Thyroid gland (tissue), 4 donors: ENCODE data around the gene HOXD10.

Experiments used
- POLR2A ChIP-seq, 2 donors: fragments of 450-650 bp; IDR thresholded peaks; one replicate each; pipeline ENCODE4 v1.6.1; 2017; ENCODE audit warnings: antibody characterized with exemption in 2 of 2, mild to moderate bottlenecking in 2 of 2, moderate library complexity in 1 of 2
- TF ChIP-seq, protein P1 (sequence below), 6 experiments: fragments of 200-600 bp in 3 of 6; fragments of 450-650 bp in 3 of 6; sonication (generic) in 3 of 6; IDR thresholded peaks; one replicate each; pipeline ENCODE4 v1.5.1; 2016 to 2019; ENCODE audit warnings: antibody characterized with exemption in 6 of 6, mild to moderate bottlenecking in 2 of 6, inconsistent platforms in 1 of 6, moderate library complexity in 1 of 6

DNA sequence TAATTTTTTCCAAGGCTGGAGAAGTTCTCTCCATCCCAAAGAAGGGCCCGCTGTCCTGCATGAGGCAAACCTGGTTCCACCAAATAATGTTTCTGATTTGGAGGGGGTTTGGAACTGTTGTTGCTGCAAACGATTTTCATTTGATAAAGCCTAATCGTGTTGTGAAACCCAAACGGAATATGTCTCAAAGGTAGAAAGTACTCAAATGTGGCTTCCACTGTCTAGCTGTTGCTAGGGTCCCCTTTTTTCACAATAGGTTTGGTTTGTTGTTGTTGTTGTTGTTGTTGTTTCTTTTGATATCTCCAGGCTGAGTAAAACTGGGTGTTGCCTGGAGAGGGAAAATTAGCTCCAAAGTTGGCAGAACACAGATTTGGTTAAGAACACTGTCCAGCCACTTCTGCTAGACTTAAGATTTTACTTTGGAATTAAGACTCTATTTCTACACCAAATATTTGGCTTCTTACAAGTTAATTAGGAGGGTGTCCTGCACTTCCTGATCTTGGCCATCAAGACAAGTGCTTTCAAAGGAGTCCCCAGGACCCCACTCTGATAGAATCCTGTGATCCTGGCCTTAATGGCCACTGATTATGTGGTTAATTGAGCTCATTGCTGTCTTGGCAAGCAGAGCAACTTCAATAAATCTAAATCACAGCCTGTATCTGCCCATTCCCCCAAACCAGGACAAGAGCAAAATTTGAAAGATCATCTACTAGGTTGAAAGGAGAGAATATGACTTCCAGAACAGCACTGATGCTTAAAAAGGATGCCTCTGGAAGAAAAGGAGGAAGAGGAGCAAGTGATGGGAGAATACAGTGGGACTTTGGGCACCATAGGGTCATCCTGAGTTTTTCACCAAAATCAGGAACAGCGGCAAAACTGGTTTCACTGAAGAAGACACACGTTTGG, 27.4 kb upstream of the HOXD10 start:
- no peak for TF ChIP-seq POLR2A (IDR thresholded peaks at IDR 0.05)
- TF ChIP-seq, protein P1, sequence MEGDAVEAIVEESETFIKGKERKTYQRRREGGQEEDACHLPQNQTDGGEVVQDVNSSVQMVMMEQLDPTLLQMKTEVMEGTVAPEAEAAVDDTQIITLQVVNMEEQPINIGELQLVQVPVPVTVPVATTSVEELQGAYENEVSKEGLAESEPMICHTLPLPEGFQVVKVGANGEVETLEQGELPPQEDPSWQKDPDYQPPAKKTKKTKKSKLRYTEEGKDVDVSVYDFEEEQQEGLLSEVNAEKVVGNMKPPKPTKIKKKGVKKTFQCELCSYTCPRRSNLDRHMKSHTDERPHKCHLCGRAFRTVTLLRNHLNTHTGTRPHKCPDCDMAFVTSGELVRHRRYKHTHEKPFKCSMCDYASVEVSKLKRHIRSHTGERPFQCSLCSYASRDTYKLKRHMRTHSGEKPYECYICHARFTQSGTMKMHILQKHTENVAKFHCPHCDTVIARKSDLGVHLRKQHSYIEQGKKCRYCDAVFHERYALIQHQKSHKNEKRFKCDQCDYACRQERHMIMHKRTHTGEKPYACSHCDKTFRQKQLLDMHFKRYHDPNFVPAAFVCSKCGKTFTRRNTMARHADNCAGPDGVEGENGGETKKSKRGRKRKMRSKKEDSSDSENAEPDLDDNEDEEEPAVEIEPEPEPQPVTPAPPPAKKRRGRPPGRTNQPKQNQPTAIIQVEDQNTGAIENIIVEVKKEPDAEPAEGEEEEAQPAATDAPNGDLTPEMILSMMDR (IDR thresholded peaks at IDR 0.05) = no peak
